Pancreas (tissue), 10 donors: ENCODE results near the gene SETD2. TPM values are rescaled to one million over a fixed set of nuclear protein-coding genes. Genes with fewer than 3 reads are reported as not detected.
A peak's percentile ranks its signal among the peaks of the same experiment; 100 is the strongest.

ENCODE experiments used
- ATAC-seq, 4 donors: fragments of 200-7000 bp; cut with Tn5 transposase; one replicate each; pipeline versions ENCODE4 v1.8.0 to v1.9.1; 2020; ENCODE audit warnings: mild to moderate bottlenecking in 4 of 4, moderate library complexity in 4 of 4
- DNase-seq, 6 donors: peaks; one replicate each; pipeline ENCODE4 v3.0.0-alpha.2; 2020
- FAIRE-seq: peaks from 2 replicates; lab custom pipeline; 2012; peaks lifted over from hg19 to GRCh38; lab: Jason Lieb, UNC
- H3K27ac ChIP-seq, 4 donors: fragments of 200-600 bp; sonication (generic); 1 replicate in 3 of 4; 2 replicates in 1 of 4; pipeline versions ENCODE4 v1.5.0 to v1.8.0; 2020
- H3K27me3 ChIP-seq, 4 donors: fragments of 200-600 bp; one replicate each; pipeline ENCODE4 v1.8.0; 2021
- H3K36me3 ChIP-seq, 3 donors: fragments of 200-600 bp; sonication (generic) in 1 of 3; one replicate each; pipeline versions ENCODE4 v1.5.0 to v1.8.0; 2020 to 2021
- H3K4me1 ChIP-seq, 3 donors: fragments of 200-600 bp; one replicate each; pipeline ENCODE4 v1.8.0; 2021
- H3K4me3 ChIP-seq, 4 donors: fragments of 200-600 bp; sonication (generic) in 2 of 4; one replicate each; pipeline versions ENCODE4 v1.5.0 to v1.8.0; 2020 to 2021
- H3K9me3 ChIP-seq, 4 donors: fragments of 200-600 bp; one replicate each; pipeline ENCODE4 v1.8.0; 2021
- WGBS, 2 donors: extraction: QIAGEN DNeasy Blood & Tissue Kit; methylation state at CpG; one replicate each; pipeline ENCODE4 v1.1.7; 2013; 5-methylcytosine and 5-hydroxymethylcytosine counted together
- intact Hi-C, 3 donors: fragments of 100-400 bp; cut with DNase I; formaldehyde crosslinking; loops; one replicate each; pipeline versions ENCODE4 v1.11.1 to v1.14.2; 2022
- polyA plus RNA-seq, 2 donors: library from polyadenylated mRNA; stranded (reverse); fragments of 200-250 nt; gene quantifications; one replicate each; pipeline ENCODE4 v1.2.3, GENCODE V29; 2013
- total RNA-seq, 6 donors: library from RNA; stranded (reverse); fragmentation: NEBNext Ultra II Directional in 4 of 6; extraction: Animal tissue kit (Norgen Biotek cat#: 25700) in 4 of 6; gene quantifications; one replicate each; pipeline versions ENCODE4 v1.2.1 to v1.2.4, GENCODE V29; 2021 to 2023
- TF ChIP-seq, protein P1 (sequence below), 4 donors: fragments of 200-600 bp; sonication (generic) in 3 of 4; IDR thresholded peaks; one replicate each; pipeline versions ENCODE4 v1.5.0 to v1.8.0; 2021; ENCODE audit warnings: antibody characterized with exemption in 4 of 4
- donor health status: healthy with polysubstance abuse.
- donor health status: DM: no; HTN: no; CAD: no; lungs with moderate emphysema.
- donor health status: DM: no; HTN: no; CAD: no.
- donor health status: control.
- donor health status: control.
- donor health status: Bipolar disorder and iron deficiency.
- donor health status: DM: yes; HTN: yes; CAD: no.
- donor health status: DM: no; HTN: no; CAD: no.
- donor health status: DM: no; HTN: no; CAD: no.
- donor health status: DM: yes; HTN: yes; CAD: no.

Gene SETD2
- total and polyA plus RNA-seq, 8 donors = 9.6 to 35.3 (median 21.6) TPM

DNA sequence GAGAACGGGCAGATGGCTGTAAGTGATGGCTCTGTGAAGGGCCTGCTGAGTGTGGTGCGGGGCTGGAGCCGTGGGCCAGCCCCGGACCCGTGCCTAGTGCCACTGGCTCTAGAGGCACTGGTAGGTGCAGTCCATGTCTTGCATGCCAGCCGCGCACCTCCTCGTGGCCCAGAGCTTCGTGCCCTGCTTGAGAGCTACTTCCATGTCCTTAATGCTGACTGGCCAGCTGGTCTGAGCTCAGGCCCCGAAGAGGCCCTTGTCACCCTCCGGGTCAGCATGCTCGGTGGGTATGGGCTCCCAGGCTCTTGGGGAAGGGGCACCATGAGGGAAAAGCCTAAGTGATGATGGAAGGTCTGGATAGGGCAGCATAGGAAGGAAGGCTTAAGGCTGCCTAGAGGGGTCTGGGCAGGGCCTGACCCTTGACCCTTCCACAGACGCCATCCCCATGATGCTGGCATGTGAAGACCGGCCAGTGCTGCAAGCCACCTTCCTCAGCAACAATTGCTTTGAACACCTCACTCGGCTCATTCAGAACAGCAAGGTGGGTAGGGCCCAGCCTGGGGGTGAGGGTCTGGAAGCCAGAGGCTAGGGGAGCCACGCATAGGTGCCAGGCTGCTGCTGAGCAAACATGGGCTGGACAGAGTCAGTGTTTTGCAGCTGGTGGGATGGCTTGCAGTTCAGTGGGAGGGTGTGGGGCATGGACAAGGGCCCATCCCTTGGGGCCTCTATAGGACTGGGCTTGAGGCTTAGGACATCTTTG, 172.3 kb downstream of the SETD2 start:
- no peaks in the 10 kb centered on the region for H3K9me3 ChIP-seq
- peaks cover 0 to 26% (median 0%) of the 10 kb centered on the region in 3 donors for H3K36me3 ChIP-seq
- ATAC-seq (no peak), FAIRE-seq (no peak), DNase-seq (peak in 2 of 6 donors; percentile 10 to 64)
- TF ChIP-seq, protein P1, sequence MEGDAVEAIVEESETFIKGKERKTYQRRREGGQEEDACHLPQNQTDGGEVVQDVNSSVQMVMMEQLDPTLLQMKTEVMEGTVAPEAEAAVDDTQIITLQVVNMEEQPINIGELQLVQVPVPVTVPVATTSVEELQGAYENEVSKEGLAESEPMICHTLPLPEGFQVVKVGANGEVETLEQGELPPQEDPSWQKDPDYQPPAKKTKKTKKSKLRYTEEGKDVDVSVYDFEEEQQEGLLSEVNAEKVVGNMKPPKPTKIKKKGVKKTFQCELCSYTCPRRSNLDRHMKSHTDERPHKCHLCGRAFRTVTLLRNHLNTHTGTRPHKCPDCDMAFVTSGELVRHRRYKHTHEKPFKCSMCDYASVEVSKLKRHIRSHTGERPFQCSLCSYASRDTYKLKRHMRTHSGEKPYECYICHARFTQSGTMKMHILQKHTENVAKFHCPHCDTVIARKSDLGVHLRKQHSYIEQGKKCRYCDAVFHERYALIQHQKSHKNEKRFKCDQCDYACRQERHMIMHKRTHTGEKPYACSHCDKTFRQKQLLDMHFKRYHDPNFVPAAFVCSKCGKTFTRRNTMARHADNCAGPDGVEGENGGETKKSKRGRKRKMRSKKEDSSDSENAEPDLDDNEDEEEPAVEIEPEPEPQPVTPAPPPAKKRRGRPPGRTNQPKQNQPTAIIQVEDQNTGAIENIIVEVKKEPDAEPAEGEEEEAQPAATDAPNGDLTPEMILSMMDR (IDR thresholded peaks at IDR 0.05) = no peak
- no peak overlapping the region for H3K4me3 ChIP-seq
- 88 to 90% methylated on average over 16 of the region's 16 CpGs for WGBS, 2 donors
- intact Hi-C loops = no loop called here
- no peaks in the 10 kb centered on the region for H3K27me3 ChIP-seq
- no peaks in the 10 kb centered on the region for H3K4me1 ChIP-seq
- H3K27ac ChIP-seq = no peak overlapping the region

DNA sequence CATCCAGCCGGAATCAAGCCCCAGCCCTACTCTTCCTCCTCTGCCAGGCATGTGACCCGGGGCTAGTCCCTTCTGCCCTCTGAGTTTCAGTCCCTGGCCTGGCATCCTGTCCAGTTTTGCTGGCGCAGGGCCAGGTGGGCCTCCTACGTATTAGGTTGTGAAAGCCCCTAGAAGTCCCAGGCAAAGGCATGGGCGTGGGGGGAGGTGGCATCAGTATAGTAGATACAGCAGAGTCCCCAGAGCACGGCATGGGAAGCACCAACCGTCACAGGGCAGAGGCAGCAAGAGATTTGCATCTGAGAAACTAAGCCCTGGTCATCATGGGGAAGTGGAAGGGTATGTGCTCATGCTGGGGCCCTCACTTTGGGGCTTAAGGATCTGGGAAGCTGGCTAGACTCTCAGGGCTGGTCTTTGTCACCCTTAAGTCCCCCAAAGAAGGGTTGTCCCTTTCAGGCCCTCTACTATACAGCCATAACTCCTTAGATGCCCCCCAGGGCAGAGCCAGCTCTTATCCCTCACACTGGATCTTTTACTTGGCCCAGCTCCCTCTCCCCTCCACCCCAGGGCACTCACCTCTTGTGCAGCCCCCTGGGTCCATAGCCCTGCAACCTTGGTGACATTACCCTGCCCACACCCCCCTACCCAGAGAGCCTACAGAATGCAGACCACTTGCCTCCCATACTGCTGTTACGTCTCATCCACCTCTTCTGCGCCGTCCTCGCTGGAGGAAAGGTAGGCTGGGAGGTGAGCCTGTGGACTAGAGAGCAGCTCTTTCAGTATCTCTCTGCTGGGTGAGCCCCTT, 173.1 kb downstream of the SETD2 start:
- FAIRE-seq = no peak
- H3K4me3 ChIP-seq = no peak overlapping the region
- H3K27me3 ChIP-seq = no peaks in the 10 kb centered on the region
- no peaks in the 10 kb centered on the region for H3K4me1 ChIP-seq
- H3K36me3 ChIP-seq = peaks cover 0 to 26% (median 0%) of the 10 kb centered on the region in 3 donors
- H3K27ac ChIP-seq = no peak overlapping the region
- ATAC-seq = peak in 1 of 4 donors; percentile 58
- H3K9me3 ChIP-seq = no peaks in the 10 kb centered on the region
- 80 to 85% methylated on average over 11 of the region's 11 CpGs for WGBS, 2 donors
- intact Hi-C loops = no loop called here
- TF ChIP-seq, protein P1 (IDR thresholded peaks at IDR 0.05) = no peak
- peak in 3 of 6 donors; percentile 46 to 81 (median 54) for DNase-seq

DNA sequence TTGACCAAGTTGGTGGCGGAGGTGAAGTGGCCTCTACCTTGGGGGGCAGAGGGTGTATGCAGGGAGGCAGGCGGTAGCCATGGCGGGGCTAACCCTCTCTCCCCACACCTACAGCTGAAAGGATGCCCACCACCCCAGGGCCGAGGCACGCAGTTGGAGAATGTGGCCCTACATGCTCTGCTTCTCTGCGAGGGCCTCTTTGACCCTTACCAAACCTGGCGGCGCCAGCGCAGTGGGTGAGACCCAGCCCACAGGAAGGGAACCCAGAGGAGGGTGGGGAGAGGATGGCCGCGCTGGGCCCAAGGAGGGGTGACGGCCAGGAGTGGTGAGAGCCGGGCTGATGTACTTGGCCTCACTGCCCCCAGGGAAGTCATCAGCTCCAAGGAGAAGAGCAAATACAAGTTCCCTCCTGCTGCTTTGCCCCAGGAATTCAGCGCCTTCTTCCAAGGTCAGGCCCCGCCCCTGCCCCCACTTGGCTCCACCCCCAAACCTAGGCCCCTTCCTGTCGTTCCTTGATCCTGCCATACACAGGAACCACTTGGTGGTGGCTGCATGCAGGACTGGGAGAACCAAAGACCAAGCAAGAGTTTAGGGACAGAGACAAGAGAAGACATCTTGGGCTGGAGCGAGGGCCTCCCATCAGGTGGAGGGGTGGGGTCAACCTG, 174.6 kb downstream of the SETD2 start:
- H3K27ac ChIP-seq = no peak overlapping the region

DNA sequence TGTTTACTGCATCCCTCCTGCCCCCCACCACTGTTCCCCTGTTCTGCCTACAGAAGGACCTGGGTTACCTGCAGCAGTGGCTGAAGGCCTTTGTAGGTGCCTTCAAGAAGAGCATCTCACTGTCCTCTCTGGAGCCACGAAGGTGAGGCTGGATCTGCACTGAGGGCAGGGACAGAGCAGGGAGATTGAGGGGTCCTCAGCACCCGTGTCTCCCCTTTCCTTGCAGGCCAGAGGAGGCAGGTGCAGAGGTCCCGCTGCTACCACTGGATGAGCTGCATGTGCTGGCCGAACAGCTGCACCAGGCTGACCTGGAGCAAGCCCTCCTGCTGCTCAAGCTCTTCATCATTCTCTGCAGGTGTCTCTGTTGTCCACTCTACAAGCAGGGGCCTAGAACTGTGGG, 175.3 kb downstream of the SETD2 start:
- DNase-seq (peak in 1 of 6 donors; percentile 29), ATAC-seq (no peak), FAIRE-seq (no peak)
- Histone ChIP-seq H3K27me3 (no peaks in the 10 kb centered on the region), H3K4me3 (no peak overlapping the region), H3K9me3 (no peaks in the 10 kb centered on the region), H3K27ac (no peak overlapping the region), H3K36me3 (peaks cover 0 to 16% (median 0%) of the 10 kb centered on the region in 3 donors), H3K4me1 (no peaks in the 10 kb centered on the region)
- intact Hi-C loops = loop anchor here in 1 of 3 donors (10.0 kb wide), 1 partner anchor 284 kb away; the partner anchor contains the start of gene TMIE
- 75 to 79% methylated on average over 3 to 4 of the region's 4 CpGs for WGBS, 2 donors
- TF ChIP-seq, protein P1 (IDR thresholded peaks at IDR 0.05) = no peak

More for the DNA sequence above, 174.6 kb downstream of the SETD2 start:
- H3K4me1 ChIP-seq = no peaks in the 10 kb centered on the region
- ATAC-seq = no peak
- intact Hi-C loops = loop anchor here in 1 of 3 donors (10.0 kb wide), 1 partner anchor 284 kb away; the partner anchor contains the start of gene TMIE
- peak in 1 of 6 donors; percentile 50 for DNase-seq
- TF ChIP-seq, protein P1 (IDR thresholded peaks at IDR 0.05) = no peak
- H3K9me3 ChIP-seq = no peaks in the 10 kb centered on the region
- peaks cover 0 to 16% (median 0%) of the 10 kb centered on the region in 3 donors for H3K36me3 ChIP-seq
- WGBS, 2 donors = 83 to 84% methylated on average over 15 to 17 of the region's 17 CpGs
- H3K4me3 ChIP-seq = no peak overlapping the region
- no peak for FAIRE-seq
- no peaks in the 10 kb centered on the region for H3K27me3 ChIP-seq
